Measurements from ENCODE around the gene ARHGEF2.

The ARHGEF2 gene

DNA sequence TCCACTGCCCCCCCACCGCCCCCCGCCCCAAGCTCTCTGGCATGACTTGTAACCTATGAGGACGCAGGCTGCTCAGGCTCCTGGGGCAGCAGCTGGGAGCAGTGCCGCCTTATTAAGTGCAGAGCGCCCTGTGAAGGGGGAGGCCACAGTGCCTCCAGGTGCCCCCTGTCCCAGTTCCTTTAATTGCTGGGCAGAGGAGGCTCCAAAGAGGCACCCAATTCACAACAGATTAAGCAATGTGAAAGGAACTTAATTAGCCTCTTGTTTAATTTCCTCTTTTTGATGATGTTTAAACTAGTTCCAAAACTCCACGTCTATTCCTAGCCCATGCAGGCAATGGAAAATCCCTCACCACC is 33.9 kb downstream of the ARHGEF2 start:
- peak in 1 of 2 experiments; percentile 46 for DNase-seq (ENCODE audit: low read depth in 1 of 2, low spot score in 1 of 2)
- Histone ChIP-seq H3K27ac (replicated peaks) (peak overlapping the region; percentile 34), H3K4me3 (replicated peaks; ENCODE audit: insufficient read depth, low read length) (no peak overlapping the region), H3K27me3 (ENCODE audit: insufficient read depth, poor library complexity, severe bottlenecking) (no peaks in the 10 kb centered on the region)
- TF ChIP-seq GABPA (IDR thresholded peaks at IDR 0.05; ENCODE audit: low read depth), result no peak
- TF ChIP-seq SPI1 (IDR thresholded peaks at IDR 0.05; ENCODE audit: borderline replicate concordance, low read depth), result peak; percentile 67; the same call in 1 of the 2 replicates

DNA sequence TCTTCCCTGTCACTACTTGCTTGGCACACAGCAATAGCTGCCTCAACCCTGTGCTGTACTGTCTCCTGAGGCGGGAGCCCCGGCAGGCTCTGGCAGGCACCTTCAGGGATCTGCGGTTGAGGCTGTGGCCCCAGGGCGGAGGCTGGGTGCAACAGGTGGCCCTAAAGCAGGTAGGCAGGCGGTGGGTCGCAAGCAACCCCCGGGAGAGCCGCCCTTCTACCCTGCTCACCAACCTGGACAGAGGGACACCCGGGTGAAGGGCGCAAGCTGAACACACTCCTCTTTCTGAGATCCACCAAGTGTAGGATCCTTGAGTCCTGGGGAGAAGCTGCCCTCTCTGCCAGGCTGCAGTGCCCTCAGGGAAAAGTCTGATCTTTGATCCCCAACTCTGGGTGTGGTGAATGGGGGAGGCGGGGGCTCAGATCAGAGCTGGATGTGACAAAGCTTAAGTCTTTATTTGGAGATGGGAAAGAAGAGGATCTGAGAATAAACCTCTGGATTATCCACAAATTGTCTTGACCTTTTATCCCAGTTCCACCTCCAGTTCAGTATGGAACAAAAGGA is 35.7 kb downstream of the ARHGEF2 start:
- H3K27me3 ChIP-seq (ENCODE audit: insufficient read depth, poor library complexity, severe bottlenecking), result no peaks in the 10 kb centered on the region
- DNase-seq (ENCODE audit: low read depth in 1 of 2, low spot score in 1 of 2), result no peak
- TF ChIP-seq REST (IDR thresholded peaks at IDR 0.05; ENCODE audit: insufficient replicate concordance, low read depth), result no peak
- TF ChIP-seq GABPA (IDR thresholded peaks at IDR 0.05; ENCODE audit: low read depth), result no peak
- no peak for TF ChIP-seq CTCF (IDR thresholded peaks at IDR 0.05; ENCODE audit: insufficient read depth, low read length)
- no peak for TF ChIP-seq POLR2AphosphoS5 (IDR thresholded peaks at IDR 0.05; ENCODE audit: low read depth)
- no peak for TF ChIP-seq SPI1 (IDR thresholded peaks at IDR 0.05; ENCODE audit: borderline replicate concordance, low read depth)
- 0 out of 2 replicates have a peak overlapping the region, but pooled peaks have one; percentile 2 for H3K27ac ChIP-seq (replicated peaks)
- H3K4me3 ChIP-seq (replicated peaks; ENCODE audit: insufficient read depth, low read length), result no peak overlapping the region

- peak overlapping the region; percentile 68 for H3K27ac ChIP-seq (replicated peaks)
- DNase-seq (ENCODE audit: low read depth in 1 of 2, low spot score in 1 of 2), result no peak
- no peak overlapping the region for H3K4me3 ChIP-seq (replicated peaks; ENCODE audit: insufficient read depth, low read length)
- TF ChIP-seq CTCF (IDR thresholded peaks at IDR 0.05; ENCODE audit: insufficient read depth, low read length), result no peak
- TF ChIP-seq POLR2AphosphoS5 (IDR thresholded peaks at IDR 0.05; ENCODE audit: low read depth), result 0 out of 2 replicates have a peak, but pooled peaks have one; percentile 40
- H3K27me3 ChIP-seq (ENCODE audit: insufficient read depth, poor library complexity, severe bottlenecking), result no peaks in the 10 kb centered on the region
Observed at GRCh38 chr1:155941845-155942531, 36.4 kb downstream of the ARHGEF2 start.

DNA sequence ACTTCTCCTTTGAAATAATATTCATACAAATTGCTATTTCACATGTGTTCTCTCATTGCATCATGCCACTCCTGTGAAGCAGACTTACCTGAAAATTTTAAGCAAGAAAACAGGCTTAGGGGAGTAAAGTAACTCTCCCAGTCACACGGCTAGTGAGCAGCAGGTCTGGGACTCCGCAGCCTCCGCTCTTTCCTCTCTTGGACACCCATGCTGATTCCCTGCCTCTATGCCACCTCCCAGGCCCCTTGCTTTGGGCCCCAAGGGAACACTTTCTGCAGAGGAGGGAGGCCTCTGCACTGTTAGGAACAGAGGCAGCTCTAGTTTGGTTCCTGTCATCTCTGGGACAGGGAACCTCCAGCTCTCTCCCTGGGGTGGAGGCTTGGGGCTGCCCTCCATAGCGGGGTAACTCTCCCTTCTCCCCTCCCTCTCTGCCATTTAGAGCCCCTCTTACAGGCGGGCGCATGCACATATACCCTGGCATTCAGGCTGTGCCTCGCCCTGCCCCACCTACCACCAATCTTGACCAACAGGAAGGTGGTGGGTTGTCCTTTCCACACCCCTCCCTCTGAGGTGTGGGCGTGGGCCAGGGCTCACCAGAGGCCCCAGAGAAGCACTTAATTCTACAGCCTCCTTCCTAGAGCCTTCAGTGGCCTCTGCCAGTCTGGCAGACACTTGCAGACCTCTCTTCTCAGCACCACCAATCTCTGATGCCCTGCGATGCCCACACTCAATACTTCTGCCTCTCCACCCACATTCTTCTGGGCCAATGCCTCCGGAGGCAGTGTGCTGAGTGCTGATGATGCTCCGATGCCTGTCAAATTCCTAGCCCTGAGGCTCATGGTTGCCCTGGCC is 37.1 kb downstream of the ARHGEF2 start, which contains the start of gene RXFP4:
Gene RXFP4 (plus strand): TSS at position 646 of the 852 bp plus-strand sequence. CDS start 72 bp downstream, at position 718.
- TF ChIP-seq POLR2AphosphoS5 (IDR thresholded peaks at IDR 0.05; ENCODE audit: low read depth), result no peak; the same call in 1 of the 2 replicates
- no peak for TF ChIP-seq REST (IDR thresholded peaks at IDR 0.05; ENCODE audit: insufficient replicate concordance, low read depth)
- no peak for TF ChIP-seq SPI1 (IDR thresholded peaks at IDR 0.05; ENCODE audit: borderline replicate concordance, low read depth)
- TF ChIP-seq GABPA (IDR thresholded peaks at IDR 0.05; ENCODE audit: low read depth), result no peak
- TF ChIP-seq CTCF (IDR thresholded peaks at IDR 0.05; ENCODE audit: insufficient read depth, low read length), result no peak
- DNase-seq (ENCODE audit: low read depth in 1 of 2, low spot score in 1 of 2), result peak in 1 of 2 experiments; percentile 42
- Histone ChIP-seq H3K27ac (replicated peaks) (peak within 1 kb of the TSS; percentile 68), H3K27me3 (ENCODE audit: insufficient read depth, poor library complexity, severe bottlenecking) (no peaks in the 10 kb centered on the region), H3K4me3 (replicated peaks; ENCODE audit: insufficient read depth, low read length) (no peak within 1 kb of the TSS)
